ENCODE results near the gene TEX14.

The TEX14 gene

DNA sequence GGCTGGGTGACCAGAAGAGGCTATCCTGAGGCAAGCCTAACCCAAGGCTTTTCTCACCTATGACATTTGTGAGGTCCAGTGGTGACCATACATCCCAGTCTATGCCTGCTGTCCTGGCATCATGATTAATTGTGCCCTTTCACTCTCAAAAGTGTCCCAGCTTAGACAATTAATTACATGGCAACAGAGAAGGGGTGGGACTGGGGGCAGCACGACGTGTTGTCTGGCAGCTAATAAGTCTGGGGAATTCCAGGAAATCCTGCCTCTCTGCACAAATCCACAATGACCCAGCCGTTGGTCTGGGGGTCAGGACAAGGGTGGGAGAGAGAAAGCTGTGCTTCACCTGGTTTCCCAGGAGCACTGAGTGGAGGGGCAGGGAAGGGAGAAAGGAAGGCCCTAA, 163.4 kb downstream of the TEX14 start:
- in situ Hi-C loops (cut with HindIII; ENCODE audit: low sequenced_read_pairs) = no loop called here

- in situ Hi-C loops (cut with HindIII; ENCODE audit: low sequenced_read_pairs) = no loop called here
Measured at GRCh38 chr17:58527949-58528348, 163.9 kb downstream of the TEX14 start.

GRCh38 chr17:58527306-58527705, 164.5 kb downstream of the TEX14 start:
- in situ Hi-C loops (cut with HindIII; ENCODE audit: low sequenced_read_pairs) = no loop called here

GRCh38 chr17:58525239-58525638, 166.6 kb downstream of the TEX14 start:
- in situ Hi-C loops (cut with HindIII; ENCODE audit: low sequenced_read_pairs) = no loop called here

DNA sequence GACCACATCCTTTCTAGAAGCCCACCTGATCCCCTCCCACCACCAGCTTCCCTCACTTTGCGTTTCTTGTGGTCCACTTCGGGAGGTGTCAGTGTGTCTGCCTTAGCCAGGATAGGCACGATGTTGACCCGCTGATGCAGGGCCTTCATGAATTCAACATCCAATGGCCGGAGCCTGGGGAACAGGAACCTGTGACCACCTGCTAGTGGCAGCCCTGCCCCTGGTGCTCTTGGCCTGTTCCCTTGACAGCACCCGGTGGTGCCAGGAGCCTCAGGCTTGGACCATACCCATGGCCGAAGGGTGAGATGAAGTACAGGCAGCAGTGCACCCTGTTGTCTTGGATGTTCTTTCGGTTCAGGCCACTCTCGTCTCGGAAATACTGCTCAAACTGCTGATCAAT, 170.2 kb downstream of the TEX14 start:
- in situ Hi-C loops (cut with HindIII; ENCODE audit: low sequenced_read_pairs) = no loop called here

- in situ Hi-C loops (cut with HindIII; ENCODE audit: low sequenced_read_pairs) = no loop called here
Measured at GRCh38 chr17:58520843-58521430, 170.9 kb downstream of the TEX14 start.

DNA sequence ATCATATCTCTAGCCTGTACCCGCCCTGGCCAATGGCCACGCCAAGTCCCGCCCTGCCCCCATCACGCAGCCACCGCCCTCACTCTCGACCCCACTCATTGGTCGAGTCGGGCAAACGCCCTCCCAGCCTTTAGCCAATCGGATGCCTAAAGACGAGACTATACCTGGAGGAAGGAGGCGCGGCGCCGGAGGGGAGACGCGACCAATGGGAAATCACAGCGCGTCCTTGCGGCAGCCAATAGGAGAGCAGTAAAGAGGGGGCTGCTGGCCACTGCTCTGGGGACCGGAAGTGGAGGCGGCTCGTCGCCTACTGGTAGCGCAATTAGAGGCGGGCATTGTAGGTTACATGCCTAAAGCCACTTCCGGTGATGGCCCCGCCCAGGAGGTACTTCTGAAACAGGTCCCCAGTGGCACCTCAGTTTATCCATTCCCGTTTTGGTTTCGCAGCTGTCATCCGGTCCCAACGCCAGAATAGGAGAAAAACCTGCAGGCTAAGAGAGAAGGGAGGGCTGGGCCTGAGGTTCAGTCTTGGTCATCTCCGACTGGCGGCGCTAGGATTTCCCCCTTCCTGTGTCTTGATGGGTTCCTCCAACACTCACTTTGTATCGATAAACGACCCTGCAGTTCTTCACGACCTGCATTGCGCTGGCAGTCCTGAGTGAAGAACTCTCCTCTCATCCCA, 173.8 kb downstream of the TEX14 start:
- in situ Hi-C loops (cut with HindIII; ENCODE audit: low sequenced_read_pairs) = no loop called here

GRCh38 chr17:58517378-58517927, 174.4 kb downstream of the TEX14 start:
- in situ Hi-C loops (cut with HindIII; ENCODE audit: low sequenced_read_pairs) = no loop called here

GRCh38 chr17:58516644-58517377, 175.0 kb downstream of the TEX14 start:
- in situ Hi-C loops (cut with HindIII; ENCODE audit: low sequenced_read_pairs) = no loop called here

DNA sequence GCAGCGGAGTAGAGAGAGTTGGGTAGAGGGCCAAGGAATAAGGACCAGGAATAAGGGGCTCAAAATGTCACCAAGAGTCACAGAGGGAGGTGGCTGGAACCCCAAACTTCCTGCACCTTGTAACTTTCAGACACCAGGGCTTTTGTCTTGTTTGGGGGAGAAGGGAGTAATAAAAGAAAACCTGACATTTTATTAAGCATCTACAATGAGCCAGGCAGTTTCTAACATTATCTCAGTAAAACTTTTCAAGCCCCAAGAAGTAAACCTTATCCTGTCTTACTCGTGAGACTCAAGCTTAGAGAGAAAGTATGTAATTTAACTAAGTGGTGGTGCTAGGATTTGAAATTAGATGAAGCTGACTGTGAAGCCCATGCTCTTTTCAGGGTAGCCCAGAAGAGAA, 176.6 kb downstream of the TEX14 start:
- in situ Hi-C loops (cut with HindIII; ENCODE audit: low sequenced_read_pairs) = no loop called here

- in situ Hi-C loops (cut with HindIII; ENCODE audit: low sequenced_read_pairs) = no loop called here
Measured at GRCh38 chr17:58514770-58515157, 177.1 kb downstream of the TEX14 start.

DNA sequence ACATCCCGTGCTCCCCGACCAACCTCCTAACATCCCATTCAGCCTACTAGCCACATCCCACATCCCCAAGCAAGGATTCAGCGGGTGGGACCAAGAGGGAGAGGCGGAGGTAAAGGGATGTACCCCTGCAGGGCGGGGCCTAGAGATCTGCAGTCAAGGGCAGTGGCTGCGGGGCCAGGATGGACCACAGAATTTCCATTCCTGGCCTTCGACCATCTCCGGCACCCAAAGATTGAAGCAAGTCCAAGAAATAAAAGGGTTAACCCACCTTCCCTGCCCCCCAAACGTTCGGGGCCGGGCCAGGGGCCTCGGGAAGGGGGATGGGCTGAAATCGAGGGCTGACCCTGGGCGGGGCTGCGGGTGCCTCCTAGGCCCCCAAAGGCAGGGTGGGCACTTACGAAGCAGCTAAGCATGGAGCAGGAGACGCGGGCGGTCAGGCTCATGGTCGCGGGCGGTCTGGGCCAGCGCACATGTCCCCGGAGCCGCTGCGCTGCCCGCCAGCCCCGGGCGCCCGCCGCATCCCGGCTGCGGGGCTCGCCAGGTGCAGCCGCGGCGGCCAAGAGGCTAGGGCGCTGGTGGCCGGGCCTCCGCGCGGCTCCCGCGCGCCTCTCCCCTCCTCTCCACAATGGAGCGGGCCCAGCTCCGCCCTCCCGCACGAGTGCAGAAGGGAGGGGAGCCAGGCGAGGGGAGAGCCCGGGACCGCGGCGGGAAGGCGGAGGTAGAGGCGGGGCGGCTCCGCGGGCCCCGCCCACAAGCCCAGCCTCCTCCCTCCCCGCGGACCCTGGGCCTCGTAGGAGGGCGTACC, 177.7 kb downstream of the TEX14 start, which contains the start of gene MTMR4:
TSS of gene MTMR4 (minus strand) at position 674 of the 805 bp plus-strand sequence. CDS start at position 443, 231 bp downstream.
- in situ Hi-C loops (cut with HindIII; ENCODE audit: low sequenced_read_pairs) = no loop called here

DNA sequence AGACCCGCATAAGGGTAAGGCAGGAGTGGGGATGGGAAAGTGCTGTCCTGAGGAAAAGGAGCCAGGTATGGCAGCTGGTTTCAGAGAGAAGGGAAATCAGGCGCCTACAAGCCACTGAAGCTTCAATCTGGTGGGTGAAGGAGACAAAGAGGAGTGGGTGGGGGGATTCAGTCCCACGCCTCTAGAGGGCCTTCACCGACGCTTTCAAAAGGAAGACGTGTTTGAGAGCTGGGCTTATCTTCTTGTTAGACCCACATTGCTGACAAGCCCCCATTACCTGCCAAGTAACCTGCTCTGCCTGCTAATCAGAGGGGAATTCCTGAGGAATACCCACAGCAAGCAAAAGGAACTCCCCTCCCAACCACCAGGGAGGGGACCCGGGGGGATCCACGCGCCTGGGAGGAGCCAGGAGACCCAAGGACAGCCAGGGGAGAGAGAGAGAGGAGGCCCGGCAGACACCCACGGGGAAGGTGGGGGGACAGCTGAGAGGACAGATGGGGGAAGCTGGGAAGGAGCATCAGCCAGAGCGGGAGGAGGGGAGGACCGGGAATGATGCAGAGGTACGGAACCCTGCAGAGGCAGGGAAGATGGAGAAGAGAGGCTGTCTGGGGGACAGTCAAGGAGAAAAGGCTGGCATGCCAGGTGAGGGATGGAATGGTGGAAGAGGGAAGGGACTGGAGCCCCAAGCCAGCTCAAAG, 178.4 kb downstream of the TEX14 start:
- in situ Hi-C loops (cut with HindIII; ENCODE audit: low sequenced_read_pairs) = no loop called here

GRCh38 chr17:58510075-58510474, 181.8 kb downstream of the TEX14 start:
- in situ Hi-C loops (cut with HindIII; ENCODE audit: low sequenced_read_pairs) = no loop called here

GRCh38 chr17:58508341-58509067, 183.3 kb downstream of the TEX14 start:
- in situ Hi-C loops (cut with HindIII; ENCODE audit: low sequenced_read_pairs) = no loop called here

- in situ Hi-C loops (cut with HindIII; ENCODE audit: low sequenced_read_pairs) = no loop called here
Measured at GRCh38 chr17:58507123-58507634, 184.7 kb downstream of the TEX14 start.

Measured in DLD1 (cell line).